Measurements from ENCODE around the gene SPACA6.
A peak's percentile ranks its signal among the peaks of the same experiment; 100 is the strongest.
"Not testable (repeated sequence)": the region's sequence is repeated elsewhere in the genome, so short reads cannot be mapped to it uniquely, and the experiment has no call there.

SPACA6 gene

DNA sequence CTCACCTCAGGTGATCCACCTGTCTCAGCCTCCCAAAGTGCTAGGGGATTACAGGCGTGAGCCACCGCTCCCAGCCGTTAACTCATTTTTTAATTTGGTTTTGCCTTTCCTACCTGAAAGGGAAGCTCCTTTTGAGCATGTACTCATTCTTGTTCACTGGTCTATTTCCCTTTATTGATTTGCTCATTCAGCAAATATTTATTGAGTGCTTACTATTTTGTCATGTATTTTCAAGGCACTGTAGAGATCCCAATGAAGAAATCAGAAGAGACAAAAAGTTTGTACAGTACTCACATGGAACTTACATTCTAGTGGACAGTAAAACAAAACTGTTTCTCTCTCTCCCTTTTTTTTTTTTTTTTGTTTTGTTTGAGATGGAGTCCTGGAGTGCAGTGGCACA is 13.8 kb downstream of the SPACA6 start:
- DNase-seq = no peak

DNA sequence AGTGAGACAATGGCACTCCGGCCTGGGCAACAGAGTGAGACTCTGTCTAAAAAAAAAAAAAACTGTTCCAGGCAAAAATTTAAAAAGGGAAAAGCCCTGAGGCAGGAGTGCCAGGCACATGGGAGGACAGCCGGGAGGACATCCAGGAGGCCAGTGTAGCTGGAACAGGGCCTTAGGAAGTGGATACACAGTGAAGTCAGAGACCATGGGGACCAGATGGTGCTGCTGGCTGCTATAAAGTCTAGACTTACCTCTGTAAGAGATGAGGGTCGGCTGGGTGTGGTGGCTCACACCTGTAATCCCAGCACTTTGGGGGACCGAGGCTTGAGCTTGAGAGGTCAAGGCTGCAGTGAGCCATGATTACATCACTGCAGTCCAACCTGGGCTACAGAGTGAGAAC is 15.7 kb downstream of the SPACA6 start:
- DNase-seq = no peak

- DNase-seq = no peak
Measured at GRCh38 chr19:51709575-51709974, 16.4 kb downstream of the SPACA6 start.

GRCh38 chr19:51710163-51710562 is 17.0 kb downstream of the SPACA6 start:
- DNase-seq = no peak

GRCh38 chr19:51711702-51712101 is 18.6 kb downstream of the SPACA6 start:
- no peak for DNase-seq

DNA sequence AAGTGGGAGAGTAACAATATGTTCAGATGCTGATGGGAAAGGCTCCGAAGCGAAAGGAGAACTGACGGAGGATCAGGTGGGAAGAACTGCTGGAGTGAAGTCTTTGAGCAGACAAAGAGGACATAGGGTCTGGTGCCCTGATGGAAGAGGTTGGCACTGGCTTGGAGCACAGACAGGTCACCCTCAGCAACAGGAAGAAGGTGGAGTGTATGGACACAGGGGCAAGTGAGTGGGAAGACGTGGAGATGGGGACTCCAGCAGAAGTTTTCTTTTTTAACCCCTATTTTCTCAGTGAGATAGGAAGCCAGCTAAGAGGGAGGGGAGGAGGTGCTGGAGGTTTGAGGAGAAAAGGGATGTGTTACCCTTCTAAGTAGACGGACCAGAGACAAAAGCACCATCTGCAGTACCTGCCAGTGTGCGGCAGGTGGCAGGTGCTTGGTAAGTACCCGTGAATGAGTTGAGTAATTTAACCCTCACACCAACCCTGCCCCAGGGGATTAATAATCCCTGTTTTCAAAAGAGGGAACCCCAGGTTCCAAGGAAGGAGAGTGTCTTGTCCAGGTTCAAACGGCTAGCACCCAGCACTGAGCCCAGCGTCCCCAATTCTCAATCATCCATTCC is 19.4 kb downstream of the SPACA6 start:
- peak in 1 of 2 experiments; percentile 15 for DNase-seq

- DNase-seq = no peak
Measured at GRCh38 chr19:51713319-51714285, 20.5 kb downstream of the SPACA6 start.

DNA sequence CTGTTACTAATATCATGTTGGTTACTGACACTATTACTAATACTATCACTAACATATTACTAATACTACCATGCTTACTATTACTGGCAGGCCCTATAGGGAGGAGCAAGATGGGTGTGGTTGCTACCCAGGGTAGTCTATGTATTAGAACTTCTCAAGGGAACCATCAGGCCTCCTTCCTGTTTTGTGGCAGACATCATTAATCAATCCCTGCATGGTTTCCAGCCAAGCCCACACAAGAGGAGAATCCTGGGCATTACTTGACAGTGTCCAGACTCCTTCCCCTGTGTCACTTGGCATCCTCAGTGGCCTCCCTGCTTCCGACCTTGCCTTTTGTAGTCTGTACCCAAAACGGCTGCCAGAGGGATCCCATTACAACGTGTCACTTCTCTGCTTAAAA is 21.7 kb downstream of the SPACA6 start:
- DNase-seq = no peak

DNA sequence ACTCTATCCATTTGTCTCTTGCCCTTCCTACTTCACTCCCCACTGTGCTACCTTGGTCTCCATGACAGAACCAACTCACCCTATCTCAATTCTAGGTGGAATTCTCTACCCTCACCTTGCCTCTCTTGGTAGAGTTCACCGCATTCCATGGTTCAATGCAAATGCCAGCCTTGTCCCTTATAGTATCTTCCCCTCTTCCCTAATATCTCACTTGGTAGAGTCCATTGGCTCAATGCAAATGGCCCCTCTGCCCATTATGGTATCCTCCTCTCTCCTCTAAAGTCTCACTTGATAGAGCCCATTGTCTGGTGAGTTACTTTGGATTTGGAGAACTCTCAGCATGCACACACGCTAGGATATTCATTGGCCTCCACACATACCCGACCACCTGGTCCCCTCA is 22.7 kb downstream of the SPACA6 start:
- DNase-seq = no peak

DNA sequence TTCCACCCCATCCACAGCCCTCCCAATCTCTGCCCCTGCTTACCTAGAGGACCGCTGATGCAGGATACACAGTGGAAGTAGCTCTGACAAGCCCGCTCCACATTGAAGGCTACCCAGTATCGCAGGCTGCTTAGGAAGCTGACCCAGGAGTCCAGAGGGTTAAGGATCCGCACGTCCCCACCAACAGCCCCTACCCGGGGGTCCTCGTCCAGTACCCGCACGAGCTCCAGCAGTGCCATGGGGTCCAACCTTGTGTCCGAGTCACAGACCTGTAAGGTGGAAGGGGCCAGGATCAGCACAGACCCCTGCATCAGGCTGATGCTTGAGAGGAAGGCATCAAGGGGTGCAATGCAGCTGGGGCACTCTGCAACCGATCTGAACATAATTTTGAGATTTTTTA is 23.8 kb downstream of the SPACA6 start:
- DNase-seq = no peak

GRCh38 chr19:51719251-51719988 is 26.3 kb downstream of the SPACA6 start:
- no peak for DNase-seq

DNA sequence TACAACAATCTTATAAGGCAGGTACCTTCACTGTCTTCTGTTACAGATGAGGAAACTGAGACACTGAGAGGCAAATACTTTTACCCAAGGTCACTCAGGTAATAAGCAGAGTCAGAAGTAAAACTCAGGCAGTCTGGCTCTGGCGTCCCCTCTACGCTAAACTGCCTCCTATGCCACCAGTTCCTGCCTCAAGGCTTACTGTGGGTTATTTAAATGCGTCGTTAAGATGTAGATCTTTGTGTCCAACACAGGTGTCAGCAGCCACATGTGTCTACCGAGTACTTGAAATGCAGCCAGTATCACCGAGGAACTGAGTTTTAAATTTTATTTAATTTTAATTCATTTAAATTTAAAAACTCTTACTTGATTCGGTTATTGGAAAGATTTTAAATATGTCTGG is 28.8 kb downstream of the SPACA6 start:
- no peak for DNase-seq

- no peak for DNase-seq
Measured at GRCh38 chr19:51722492-51722891, 29.4 kb downstream of the SPACA6 start.

- no peak for DNase-seq
Measured at GRCh38 chr19:51724543-51724942, 31.4 kb downstream of the SPACA6 start.

DNA sequence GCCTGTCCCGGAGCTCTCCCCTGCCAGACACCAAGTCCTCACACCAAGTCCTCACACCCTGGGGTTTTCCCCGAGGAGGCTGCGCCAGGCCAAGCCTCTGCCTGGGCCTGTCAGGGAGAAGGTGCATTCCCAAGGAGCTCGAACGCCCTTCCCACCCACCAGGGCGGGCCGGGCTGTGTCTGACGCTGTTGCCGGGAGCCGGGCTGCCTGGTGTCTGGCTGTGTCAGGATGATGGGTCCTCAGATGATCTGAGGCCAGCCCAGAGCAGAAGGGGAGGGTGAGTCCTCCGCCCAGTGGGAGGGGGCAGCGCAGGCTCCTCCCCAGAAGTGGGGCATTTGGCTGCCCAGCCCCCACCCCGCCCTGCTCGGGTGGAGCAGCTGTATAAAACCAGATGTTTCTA is 32.9 kb downstream of the SPACA6 start:
- no peak for DNase-seq

GRCh38 chr19:51727349-51727880 is 34.3 kb downstream of the SPACA6 start:
- no peak for DNase-seq

GRCh38 chr19:51729781-51730180 is 36.7 kb downstream of the SPACA6 start:
- DNase-seq = no peak

DNA sequence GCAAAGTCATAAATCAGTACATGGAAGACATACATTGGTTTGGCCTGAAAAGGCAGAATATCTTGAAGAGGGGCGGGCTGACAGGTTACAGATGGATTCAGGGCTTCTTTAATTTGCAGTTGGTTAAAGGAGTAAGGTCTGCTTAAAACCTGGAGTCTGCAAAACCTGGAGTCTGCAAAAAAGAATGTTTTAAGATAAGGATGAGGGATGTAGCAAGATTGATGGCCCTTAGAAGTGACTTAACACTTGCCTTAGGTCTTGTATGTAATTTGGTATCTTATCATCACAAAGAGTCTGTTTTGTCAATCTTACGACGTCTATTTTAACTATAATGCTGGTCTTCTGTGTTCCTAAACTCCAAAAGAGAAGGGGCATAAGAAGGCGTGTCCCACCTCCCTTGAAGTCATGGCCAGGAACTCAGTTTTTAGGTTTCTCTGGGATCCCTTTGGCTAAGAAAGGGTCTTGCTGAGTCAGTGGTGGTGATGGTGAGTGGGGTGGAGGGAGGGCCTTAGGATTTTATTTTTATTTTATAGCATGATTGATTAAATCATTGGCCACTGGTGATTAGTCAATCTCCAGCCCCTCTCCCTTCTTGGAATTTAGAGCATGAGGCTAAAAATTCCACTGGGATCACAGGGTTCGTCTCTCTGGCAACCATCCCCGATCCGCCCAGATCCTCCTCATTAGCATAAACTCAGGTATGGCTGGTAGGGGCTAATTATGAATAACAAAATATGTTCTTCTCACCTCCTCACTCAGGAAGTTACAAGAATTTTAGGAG is 40.8 kb downstream of the SPACA6 start:
- DNase-seq = no peak

- no peak for DNase-seq
Measured at GRCh38 chr19:51735759-51736449, 42.8 kb downstream of the SPACA6 start.

DNA sequence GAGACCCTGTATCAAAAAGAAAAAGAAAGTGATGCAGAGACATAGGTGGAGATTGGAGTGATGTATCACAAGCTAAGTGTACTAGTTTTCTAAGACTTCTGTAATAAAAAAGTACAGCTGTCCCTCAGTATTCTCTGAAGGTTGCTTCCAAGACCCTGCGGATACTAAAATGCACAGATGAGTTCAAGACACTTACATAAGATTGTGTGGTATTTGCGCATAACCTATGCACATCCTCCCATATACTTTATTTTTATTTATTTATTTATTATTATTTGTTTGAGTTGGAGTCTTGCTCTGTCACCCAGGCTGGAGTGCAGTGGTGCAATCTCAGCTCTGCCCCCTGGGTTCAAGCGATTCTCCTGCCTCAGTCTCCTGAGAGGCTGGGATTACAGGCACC is 44.3 kb downstream of the SPACA6 start:
- DNase-seq = no peak

- no peak for DNase-seq
Measured at GRCh38 chr19:51737924-51738323, 44.8 kb downstream of the SPACA6 start.

GRCh38 chr19:51738523-51738922 is 45.4 kb downstream of the SPACA6 start:
- DNase-seq = not testable (repeated sequence)

All from activated CD4-positive, alpha-beta T cell treated with anti-CD3 and anti-CD28 coated beads, Interleukin-2, amount 50 U/mL, for 48 hours (primary cell).